Gastrocnemius medialis (tissue), 4 donors: ENCODE measurements around the gene BCAP31.

ENCODE experiments used
- POLR2A ChIP-seq, 2 donors: fragments of 450-650 bp; IDR thresholded peaks; one replicate each; pipeline ENCODE4 v1.6.1; 2017; ENCODE audit warnings: antibody characterized with exemption in 2 of 2, mild to moderate bottlenecking in 2 of 2, moderate library complexity in 2 of 2
- TF ChIP-seq, protein P1 (sequence below), 5 experiments: fragments of 450-650 bp in 3 of 5; fragments of 200-600 bp in 2 of 5; sonication (generic) in 2 of 5; IDR thresholded peaks in 4 of 5; conservative IDR thresholded peaks in 1 of 5; 1 replicate in 4 of 5; 2 replicates in 1 of 5; pipeline ENCODE4 v1.5.1; 2016 to 2019; ENCODE audit warnings: antibody characterized with exemption in 5 of 5, mild to moderate bottlenecking in 3 of 5, moderate library complexity in 3 of 5

- TF ChIP-seq, protein P1, sequence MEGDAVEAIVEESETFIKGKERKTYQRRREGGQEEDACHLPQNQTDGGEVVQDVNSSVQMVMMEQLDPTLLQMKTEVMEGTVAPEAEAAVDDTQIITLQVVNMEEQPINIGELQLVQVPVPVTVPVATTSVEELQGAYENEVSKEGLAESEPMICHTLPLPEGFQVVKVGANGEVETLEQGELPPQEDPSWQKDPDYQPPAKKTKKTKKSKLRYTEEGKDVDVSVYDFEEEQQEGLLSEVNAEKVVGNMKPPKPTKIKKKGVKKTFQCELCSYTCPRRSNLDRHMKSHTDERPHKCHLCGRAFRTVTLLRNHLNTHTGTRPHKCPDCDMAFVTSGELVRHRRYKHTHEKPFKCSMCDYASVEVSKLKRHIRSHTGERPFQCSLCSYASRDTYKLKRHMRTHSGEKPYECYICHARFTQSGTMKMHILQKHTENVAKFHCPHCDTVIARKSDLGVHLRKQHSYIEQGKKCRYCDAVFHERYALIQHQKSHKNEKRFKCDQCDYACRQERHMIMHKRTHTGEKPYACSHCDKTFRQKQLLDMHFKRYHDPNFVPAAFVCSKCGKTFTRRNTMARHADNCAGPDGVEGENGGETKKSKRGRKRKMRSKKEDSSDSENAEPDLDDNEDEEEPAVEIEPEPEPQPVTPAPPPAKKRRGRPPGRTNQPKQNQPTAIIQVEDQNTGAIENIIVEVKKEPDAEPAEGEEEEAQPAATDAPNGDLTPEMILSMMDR (IDR thresholded peaks at IDR 0.05 in 4 of 5, conservative IDR thresholded peaks at IDR 0.05 in 1 of 5), result no peak
- TF ChIP-seq POLR2A (IDR thresholded peaks at IDR 0.05), result no peak
These were observed 7.1 kb upstream of the BCAP31 start for GRCh38 chrX:153731117-153731844.
